HG03064 (cell line): Measurements from ENCODE around the gene KIF26B.
"Not testable (repeated sequence)": the region's sequence is repeated elsewhere in the genome, so short reads cannot be mapped to it uniquely, and the experiment has no call there.

Experiments used
- ATAC-seq: cut with Tn5 transposase; IDR thresholded peaks from one replicate; pipeline ENCODE4 v1.9.1; 2021; ENCODE audit warnings: low read depth; ENCODE audit not compliant: unreplicated experiment

KIF26B gene

GRCh38 chr1:245311887-245312536 is 157.2 kb downstream of the KIF26B start:
- no peak for ATAC-seq

GRCh38 chr1:245313576-245313975 is 158.8 kb downstream of the KIF26B start:
- ATAC-seq: no peak

DNA sequence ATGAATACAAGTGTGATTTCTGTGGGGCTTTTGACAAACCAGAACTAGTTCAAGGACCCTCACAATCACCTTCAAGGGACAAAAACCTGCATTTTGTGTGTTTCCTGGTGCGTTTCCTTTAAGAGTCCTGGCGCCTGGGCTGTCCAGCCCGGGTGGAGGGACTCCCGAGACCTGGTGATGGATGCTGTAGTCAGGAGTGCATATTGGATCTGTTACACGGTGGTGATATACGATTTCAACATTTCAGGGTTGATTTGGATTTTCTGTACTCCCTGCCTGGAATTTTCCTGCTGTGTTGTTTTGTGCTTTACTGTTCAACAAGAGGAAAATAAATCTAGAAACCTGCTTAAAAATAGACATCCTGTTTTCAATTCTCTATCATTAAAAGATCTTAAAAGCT is 162.0 kb downstream of the KIF26B start:
- no peak for ATAC-seq

DNA sequence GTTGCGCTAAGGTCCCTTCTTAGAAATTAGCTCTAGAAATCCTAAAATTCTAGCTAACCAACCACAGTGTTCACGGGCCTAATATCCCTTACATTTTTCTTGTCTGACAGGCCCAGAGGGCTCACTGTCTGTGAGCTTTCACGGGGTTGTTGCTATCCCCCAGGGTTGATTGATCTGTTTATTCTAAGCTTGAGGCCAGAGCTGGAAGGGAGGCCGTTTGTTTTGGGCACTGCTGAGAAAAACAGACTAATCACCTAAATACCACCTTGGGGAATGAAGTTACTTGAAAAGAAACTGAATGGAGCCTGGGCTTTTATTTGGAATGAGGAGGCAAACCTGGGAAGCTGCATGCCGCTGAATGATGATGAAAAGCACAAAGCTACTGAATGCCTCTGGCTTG is 162.4 kb downstream of the KIF26B start:
- no peak for ATAC-seq

DNA sequence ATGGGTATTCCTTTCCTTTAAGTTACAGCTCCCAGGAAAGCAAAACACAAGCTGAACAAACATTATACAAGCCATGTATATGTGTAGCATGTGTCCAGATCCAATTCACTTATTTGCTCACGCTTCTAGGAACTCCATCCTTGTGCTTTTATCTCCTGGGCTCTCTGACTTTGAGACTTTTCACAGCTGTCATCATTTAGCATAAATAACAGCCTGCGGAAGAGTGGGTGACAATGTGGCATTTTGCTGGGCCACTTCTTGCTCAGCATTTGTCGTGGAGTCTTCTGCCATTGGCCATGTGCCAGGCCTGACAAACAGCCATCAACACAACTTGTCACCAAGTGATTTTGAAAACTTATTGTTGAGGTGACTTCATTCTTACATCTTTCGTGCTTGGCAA is 164.3 kb downstream of the KIF26B start:
- no peak for ATAC-seq

DNA sequence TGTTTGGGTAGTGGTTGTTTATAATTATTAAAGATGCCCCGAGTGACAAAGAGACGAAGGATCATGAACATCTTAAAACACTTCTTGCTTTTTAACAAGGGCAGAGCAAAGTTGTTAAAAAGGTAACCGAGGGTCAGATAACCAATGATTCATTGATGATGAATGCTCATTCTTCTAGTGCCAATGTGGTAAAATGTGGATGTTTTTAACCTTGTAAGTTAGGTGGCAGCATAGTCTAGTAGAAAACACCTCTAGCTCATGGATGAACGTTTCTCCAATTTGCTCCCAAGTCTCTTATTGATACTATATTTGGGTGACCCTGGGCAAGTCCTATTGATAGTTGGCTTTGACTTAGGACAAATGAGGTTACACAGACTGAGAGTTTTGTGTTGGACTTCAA is 167.9 kb downstream of the KIF26B start:
- no peak for ATAC-seq

- ATAC-seq: not testable (repeated sequence)
Observed at GRCh38 chr1:245323765-245324164, 169.0 kb downstream of the KIF26B start.

- ATAC-seq: no peak
Observed at GRCh38 chr1:245325922-245326795, 171.4 kb downstream of the KIF26B start.

GRCh38 chr1:245327360-245327759 is 172.6 kb downstream of the KIF26B start:
- ATAC-seq: no peak

- no peak for ATAC-seq
Observed at GRCh38 chr1:245327842-245328241, 173.1 kb downstream of the KIF26B start.

GRCh38 chr1:245330951-245331350 is 176.2 kb downstream of the KIF26B start:
- ATAC-seq: no peak

- no peak for ATAC-seq
Observed at GRCh38 chr1:245332085-245332484, 177.3 kb downstream of the KIF26B start.

GRCh38 chr1:245332513-245332912 is 177.7 kb downstream of the KIF26B start:
- no peak for ATAC-seq

- no peak for ATAC-seq
Observed at GRCh38 chr1:245334235-245334634, 179.4 kb downstream of the KIF26B start.

DNA sequence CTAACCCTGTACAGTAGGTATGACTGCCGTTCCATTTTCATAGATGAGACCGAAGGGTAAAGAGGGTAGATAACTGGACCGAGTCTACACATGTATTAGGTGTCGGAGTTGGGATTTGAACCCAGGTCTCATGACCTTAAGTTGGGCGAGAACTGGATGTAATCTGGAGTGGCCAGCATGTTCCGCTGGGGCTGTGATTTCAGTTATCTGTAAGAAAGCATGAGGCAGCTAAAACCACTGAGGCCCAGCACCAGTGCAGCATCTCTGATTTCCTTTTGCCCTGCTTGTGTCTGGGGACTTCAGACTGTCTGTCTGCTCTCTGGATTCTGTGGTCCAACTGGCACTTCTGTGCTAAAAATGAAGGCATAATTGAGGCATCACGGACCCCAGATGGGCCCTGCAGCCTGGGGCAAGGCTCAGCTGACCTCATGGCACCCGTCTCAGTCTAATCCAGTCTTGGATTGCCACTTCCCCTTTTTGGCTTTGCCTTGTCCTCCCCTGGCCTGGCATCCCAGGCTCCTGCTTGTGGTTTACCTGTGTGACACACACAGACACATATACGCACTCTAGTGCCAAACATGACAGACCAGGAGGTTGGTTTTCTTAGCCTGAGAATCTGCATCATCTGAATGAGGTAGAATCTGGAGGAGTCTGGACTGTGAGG is 180.2 kb downstream of the KIF26B start:
- no peak for ATAC-seq

DNA sequence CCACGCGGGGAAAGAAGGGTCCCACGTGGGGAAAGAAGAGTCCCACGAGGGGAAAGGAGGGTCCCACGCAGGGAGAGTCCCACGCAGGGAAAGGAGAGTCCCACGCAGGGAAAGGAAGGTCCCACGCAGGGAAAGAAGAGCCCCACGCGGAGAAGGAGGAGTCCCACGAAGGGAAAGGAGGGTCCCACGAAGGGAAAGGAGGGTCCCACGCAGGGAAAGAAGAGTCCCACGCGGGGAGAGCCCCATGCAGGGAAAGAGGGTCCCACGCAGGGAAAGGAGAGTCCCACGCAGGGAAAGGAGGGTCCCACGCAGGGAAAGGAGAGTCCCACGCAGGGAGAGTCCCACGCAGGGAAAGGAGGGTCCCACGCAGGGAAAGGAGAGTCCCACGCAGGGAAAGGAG is 180.9 kb downstream of the KIF26B start:
- not testable (repeated sequence) for ATAC-seq

GRCh38 chr1:245336149-245336983 is 181.6 kb downstream of the KIF26B start:
- no peak for ATAC-seq

GRCh38 chr1:245336984-245337355 is 182.2 kb downstream of the KIF26B start:
- ATAC-seq: not testable (repeated sequence)

- no peak for ATAC-seq
Observed at GRCh38 chr1:245337829-245338484, 183.2 kb downstream of the KIF26B start.

GRCh38 chr1:245338485-245338877 is 183.7 kb downstream of the KIF26B start:
- ATAC-seq: no peak
